Measurements from ENCODE around the gene ADAMTS15.

Gene ADAMTS15

DNA sequence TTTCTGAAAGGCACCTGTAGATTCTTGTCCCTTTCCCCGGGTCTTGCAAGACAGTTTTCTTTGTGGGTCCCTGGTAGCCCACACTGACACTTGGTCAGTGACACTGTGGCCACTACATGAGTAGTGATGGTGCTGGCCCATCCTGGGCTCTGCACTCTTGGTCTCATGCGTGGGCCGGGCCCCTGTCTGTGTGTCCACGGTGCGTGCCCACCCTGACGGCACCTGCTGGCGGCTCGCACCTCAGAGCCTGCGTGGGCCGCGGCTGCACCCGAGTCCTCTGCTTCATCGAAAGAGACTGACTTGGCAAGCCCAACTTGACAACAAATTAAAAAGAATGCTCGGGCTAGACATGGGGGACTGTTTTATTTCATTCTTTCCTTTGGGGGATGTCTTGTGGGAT, 37.5 kb downstream of the ADAMTS15 start:
- no peak for DNase-seq

DNA sequence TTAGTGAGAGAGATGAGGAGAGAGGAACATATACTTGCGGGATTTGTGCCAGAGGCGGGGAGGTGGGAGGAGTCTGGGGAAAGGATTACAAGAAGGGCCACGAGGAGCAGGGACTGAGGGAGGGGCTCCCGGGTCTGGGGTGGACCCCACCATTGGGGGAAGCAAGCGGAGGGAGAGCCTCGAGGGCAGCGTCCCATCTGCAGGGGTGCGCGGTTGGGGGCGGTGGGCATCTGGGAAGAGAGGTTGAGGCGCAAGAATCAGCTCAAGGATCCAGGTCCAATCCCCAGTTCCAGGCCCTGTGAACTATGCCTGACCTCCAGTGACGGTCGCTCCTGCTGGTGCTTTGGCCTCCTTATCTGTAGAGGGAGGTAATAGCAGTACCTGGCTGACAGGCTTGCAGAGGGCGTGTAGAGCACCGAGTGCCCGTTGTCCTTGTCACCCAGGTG, 38.0 kb downstream of the ADAMTS15 start:
- no peak for DNase-seq

DNA sequence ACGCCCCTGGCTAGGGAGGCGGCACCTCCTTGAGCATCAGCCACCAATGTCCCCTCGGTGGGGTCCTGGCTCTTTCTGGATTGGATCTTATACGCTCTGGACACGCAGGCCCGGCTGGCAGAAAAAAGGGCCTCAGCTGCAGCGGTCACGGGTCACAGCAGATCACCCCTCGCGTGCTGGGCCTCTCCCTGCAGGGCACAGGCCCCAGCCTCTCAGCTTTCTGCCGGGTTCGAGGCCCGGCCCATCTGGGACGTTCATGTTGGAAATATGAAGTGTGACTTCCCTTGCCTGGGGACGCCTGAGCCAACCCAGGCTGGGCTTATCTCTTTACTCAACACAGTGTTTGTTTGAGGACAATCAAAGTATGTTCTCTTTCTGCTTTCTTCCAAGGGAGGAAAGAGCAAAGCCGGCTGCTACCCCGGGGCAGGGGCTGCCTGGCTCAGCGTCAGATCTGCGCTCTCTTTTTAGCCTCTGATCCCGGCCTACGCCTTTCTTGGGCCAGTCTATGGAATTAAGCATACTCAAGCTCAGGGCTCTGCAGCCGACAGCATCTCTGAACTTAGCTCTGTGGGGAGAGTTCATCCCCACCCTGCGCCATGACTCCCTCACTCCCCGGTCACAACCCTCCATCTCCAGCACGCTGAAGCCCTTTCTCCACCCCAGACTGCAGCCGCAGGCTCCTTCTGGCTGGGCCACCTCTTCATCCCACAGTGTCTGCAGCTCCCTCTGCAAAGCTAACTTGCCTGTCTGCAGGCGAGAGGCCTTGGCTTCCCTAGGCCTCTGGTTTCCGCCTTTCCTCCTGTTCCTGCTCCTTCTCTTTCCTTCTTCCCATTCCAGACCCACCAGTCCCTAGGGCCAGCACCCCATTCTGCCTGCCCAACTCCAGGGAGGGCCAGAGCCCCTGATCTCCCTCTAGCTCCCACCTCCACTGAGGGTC, 38.8 kb downstream of the ADAMTS15 start:
- DNase-seq, result no peak

DNA sequence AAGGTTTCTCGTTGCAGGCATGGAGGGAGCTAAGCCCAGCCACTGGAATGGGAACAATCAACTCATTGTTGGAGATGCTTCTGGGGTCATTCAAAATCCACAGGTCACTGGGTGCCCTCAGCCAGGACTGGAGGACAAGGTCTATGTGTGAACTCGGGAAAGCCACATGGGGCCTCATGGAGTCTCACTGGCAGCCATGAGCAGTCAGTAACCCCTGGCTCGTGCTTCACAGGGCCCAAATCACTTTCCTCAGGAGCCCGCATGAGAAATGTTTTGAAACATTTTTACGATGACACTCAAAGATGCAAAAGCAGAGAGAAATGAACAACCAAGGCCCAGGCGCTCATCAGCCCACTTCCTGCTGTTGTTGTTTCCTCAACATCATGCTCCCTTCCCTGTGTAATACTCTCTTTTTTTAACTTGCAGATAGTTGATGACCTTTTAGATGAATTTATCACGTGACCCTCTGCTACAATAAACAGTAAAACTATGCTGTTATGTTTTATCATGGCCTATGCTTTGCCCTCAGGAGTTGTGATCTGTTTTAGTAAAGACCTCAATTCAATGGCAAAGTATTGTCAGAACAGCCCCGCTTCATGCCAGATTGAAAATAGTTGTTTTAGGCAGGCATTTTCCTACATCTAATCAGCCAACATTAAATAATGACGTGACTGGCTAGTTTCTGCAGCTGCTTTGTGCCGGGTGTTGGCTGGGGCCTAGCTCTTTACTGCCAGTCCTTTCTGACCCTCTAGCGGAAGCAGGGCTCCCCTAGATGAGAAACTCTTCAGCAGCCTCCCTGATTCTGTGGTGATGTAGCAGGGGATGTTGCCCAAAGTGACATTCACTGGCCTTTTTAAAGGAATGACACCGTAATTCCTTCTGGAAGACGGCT, 39.7 kb downstream of the ADAMTS15 start:
- no peak for DNase-seq

DNA sequence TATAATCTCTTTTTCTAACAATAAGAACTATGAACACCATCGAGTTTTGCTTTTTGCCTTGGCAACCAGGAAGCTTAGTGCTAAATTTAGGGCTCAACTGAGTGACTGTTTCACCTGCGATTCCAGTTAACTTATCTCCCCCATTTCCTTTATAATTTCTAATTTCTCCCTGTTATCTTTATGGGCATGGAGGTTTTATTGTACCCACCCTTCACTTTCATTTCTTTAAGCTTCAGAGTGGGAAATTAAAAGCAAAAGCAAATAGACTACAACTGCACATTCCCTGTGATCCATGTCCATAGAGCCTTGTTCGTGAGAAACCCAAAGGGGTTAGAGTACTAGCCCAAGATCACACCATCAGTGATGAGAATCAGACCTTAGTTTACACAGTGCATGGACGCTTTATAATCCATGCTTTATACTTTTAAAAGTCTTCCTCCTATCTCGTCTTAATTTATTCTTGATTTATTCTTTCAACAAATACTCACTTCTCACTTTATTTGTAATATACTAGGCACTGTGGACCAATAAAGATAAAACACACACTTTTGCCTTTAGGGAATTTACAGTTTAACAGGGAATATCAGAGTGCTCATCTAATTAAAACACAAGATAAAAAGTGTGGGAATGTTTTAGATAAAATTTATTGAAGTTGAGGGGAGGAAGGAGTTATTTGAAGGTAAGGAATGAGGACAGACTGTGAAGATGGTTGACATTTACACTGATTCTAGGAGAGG, 40.6 kb downstream of the ADAMTS15 start:
- DNase-seq, result no peak

DNA sequence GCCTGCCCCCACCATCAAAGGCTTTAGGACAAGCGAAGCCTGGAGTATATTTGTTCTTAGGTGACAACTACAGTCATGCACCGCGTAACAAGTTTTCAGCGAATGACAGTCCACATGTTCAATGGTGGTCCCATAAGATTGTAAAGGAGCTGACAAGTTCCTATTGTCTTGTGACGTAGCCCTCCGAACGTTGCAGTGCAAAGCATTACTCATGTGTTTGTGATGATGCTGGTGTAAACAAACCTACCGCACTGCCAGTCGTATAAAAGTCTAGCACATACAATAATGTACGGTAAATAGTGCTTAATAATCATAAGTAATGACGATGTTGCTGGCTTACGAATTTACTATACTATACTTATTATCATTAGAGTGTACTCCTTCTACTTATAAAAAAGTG, 41.3 kb downstream of the ADAMTS15 start:
- DNase-seq, result no peak

DNA sequence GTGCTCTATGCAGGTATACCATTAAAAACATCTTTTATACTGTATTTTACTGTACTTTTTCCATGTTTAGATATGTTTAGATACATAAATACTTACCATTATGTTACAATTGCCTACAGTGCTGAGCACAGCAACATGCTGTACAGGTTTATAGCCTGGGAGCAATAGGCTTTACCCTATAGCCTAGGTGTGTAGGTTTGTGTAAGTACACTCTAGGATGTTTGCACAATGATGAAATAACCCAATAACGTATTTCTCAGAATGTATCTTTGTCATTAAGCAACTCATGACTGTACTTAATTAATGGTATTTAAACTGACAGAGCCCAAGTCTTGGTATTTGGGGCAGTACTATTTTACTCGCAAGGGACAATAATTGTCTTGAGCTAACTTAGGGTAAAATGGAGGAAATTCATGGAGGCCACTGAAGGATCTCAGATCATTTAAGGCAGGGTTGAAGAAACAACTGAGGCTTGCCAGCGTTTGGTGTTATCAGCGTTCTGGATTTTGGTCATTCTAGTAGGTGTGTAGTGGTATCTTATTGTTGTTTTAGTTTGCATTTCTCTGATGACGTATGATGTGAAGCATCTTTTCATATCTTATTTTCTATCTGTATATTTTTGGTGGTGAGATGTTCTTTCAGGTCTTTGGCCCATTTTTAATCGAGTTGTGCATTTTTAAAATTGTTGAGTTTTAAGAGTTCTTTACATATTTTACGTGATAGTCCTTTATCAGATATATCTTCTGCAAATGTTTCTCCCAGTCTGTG, 42.4 kb downstream of the ADAMTS15 start:
- no peak for DNase-seq

DNA sequence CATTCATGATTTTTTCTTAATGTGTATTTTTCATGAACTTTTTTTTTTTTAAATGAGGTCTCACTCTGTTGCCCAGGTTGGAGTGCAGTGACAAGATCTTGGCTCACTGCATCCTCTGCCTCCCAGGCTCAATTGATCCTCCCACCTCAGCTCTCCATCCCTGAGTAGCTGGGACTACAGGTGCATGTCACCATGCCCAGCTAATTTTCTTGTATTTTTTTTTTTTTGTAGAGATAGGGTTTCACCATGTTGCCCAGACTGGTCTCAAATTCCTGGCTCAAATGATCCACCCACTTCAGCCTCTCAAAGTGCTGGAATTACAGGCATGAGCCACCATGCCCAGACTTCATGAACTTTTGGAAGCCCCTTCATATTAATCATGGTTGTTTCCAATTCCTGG, 49.7 kb downstream of the ADAMTS15 start:
- no peak for DNase-seq

DNA sequence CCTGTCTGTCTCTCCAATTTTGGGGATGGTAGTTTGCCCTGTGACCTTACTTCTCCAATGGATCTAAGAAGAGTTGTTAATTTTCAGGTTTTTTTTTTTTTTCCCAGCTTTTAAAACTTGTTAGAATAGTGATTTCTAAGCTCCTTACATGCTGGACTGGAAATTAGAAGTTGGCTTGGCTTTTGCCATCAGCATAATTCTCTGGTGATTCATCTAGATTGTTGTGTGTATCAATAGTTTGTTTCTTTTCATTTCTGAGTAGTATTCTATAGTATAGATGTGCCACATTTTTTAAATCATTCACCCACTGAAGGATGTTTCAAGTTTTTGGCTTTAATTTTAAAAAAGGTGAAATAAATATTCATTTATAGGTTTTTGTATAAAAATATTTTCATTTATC, 51.4 kb downstream of the ADAMTS15 start:
- DNase-seq, result no peak

DNA sequence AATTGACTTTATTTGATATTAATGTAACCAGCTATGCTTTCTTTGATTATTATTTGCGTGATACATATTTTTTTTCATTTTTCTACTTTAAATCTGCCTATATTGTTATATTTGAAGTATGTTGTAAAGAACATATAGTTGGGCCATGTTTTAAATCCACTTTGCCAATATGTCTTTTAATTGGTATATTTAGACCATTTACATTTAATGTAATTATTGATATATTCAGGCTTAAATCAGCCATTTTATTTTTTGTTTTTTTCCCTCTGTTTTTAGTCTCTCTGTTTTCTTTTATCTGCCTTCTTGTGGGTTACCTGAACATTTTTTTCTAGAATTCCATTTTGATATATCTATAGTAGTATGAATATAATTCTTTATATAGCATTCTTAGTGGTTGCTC, 55.9 kb downstream of the ADAMTS15 start:
- no peak for DNase-seq

DNA sequence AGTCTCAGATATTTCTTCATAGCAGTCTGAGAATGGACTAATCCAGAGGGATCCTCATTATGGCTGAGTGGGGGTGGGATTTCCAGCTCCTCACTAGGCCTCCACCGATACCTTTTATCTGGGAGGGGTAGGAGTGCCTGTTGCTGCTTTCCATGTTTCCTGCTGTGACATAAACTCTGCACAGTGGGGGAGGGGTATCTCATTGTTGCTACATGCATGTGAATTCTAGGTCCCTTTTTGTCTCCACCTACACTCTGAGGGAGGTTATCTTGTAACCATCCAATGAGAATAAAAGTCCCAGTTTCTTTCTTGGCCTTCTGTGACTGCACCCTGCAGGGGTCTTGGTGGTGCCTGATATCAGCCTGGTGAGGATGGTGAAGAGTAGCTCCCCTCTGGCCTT, 60.5 kb downstream of the ADAMTS15 start:
- no peak for DNase-seq

DNA sequence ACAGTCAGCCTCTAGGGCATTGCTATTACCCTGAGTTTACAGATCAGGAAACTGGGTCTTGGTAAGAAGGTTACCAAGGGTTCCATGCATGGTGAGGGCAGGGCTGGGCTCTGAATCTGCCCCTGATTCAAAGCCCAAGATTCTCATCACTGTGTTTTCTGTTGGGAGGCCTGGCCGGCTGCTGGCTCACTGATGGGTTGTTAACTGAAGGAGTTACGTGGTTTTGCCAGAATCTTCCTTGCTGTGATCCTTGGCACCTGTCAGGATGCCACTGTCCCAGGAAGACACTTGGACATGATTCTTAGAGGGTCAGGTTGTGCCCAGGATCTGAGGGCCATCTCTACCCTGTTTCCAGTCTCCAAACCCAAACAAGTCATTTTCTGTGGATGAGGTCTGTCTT, 61.5 kb downstream of the ADAMTS15 start:
- DNase-seq, result no peak

DNA sequence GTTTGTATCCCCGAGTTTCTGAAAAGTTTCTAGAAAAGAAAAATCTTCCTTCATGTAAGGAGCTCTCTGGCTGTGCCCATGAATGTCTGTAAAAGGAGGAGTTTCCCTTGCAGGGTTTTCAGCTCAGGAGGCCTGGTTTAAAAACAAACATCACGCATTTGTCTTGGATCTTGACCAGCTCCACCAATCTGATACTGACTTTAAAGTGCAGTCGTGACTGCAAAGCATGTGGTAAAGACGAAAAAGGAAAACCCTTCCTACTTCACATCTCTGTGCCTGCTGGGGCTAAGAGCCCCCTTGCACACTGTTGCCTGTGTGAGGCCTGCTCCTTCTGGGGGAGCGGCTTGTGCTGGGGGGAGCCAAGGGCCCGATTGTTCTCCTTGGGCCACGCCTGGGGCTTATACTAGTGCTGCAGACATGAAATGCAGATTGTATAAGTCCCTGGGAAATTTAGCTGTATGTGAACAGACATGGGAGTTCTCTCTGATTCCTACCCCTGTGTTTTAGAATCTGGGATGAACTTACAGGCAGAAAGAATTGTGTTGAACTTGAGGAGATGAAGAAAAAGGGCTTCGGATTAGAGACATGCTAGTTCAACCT, 62.1 kb downstream of the ADAMTS15 start:
- no peak for DNase-seq

DNA sequence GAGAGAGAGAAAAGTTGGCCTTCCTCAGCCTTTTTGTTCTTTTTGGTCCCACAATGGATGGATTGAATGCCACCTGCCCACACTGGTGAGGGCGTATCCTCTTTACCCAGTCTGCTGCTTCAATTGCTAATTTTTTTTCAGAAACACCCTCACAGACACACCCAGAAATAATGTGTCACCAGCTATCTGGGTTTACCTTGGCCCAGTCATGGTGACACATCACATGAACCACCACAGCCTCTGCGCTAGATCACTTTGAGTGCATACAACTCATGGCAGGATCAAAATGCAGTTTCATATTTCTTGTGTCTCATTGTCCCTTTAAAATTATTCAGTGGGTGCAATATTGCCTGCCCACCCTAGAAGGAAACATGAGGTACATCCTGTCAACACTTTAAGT, 63.3 kb downstream of the ADAMTS15 start:
- no peak for DNase-seq

DNA sequence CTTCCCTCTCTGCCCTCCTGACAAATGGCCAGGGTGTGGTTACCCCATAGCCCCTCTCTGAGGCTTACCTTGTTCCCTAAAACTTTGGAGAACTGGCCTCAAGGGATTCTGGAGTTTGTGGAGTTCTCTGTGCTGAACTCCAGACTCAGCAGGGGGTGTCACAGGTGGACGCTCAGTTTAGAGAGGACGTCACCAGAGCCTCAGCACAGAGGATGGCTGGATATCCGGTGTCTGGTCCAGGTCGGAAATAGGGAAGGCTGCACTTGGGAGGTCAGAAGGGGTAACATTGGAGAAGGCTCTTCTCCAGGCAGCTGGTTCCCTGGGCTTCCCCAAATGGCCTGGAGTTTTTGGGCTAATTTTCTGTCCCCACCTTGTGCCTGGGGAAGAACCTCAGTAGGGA, 64.2 kb downstream of the ADAMTS15 start:
- no peak for DNase-seq

DNA sequence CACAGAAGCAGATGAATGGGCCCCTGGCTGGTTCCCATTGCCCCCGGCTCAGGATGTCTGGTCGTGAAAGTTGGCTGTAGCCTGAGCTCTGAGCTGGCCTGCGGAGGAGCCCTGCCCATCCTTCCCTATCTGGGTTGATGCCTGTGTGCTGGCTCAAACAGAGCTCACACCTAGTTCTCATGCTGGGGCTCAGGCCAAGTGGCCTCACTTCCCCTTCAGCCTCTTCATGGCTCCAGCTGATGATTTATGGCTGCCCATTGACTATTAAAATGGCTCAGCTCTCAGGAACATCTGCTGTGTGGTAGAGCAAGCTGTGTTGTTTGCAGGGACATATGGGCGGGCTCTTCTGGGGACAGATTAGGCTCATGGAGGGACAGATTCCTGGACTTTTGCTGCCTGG, 64.7 kb downstream of the ADAMTS15 start:
- DNase-seq, result no peak

DNA sequence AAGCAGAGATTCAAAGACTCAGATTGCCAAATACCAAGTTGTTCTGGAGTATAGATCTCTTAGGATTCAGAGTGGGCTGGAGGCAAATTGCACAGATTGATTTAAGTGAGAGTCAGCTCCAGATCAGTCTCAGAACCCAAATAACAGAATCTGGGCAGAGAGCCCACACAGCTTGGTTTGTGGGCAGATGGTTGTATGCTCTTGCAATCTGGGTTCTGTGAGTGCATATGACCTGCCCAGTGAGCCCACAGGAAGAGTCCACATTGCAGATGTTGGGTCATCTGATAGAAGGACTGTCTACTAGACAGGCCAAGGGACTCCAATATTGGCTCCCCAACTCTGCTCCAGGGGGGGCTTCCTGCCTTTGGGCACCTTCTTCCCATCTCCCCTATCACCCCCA, 65.9 kb downstream of the ADAMTS15 start:
- DNase-seq, result no peak

DNA sequence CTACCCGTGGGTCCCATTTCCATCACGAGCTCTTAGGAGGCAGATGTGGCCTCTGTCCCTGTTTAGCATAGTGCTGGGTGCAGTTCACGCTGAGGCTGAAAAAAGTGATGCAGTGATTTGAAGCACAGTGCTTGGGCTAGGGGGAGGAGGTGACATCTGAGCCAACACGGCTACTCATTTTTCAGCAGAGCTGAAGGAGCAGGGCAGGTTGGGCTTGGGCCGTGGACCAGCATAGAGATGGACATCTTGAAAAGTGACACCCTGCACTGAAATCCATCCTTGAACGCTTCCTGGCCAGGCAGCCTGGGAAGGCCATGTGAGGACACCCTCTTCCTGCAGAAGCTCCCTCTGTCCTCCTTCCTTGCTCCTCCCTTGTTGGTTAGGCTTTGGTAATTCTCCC, 66.4 kb downstream of the ADAMTS15 start:
- DNase-seq, result no peak

DNA sequence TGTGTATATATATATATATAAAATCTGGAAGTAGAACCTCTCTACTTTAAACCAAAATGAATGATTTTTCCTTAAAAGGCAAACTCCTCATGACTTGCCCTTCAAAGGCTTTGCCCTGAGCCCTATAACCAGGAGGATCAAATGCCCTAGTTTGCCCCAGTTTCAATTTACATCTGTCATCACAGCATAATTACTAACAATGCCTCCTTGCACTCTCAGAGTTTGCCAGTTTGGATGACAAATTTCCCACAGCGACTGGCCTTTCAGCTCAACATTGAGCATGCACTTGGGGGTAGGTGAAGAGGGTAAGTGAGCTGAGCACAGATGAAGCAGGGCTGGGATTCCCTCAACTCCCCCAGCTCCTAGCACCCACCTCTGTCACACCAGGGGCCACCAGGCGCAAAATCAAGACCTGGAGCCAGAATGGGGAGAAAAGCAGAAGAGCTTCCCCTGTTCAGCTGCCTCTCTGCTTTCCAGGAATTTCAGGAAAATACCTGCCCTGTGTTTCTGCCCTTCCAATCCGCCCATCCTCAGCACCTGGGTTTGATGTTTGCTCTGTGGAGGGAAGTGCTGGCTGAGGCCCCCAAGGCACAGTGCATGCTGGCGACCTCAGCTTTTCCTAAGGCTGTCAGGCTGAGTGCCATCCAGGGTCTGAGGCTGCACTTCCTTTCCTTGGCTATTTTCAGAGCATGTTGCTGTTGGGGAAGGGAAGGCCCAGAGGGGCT, 67.5 kb downstream of the ADAMTS15 start:
- DNase-seq, result no peak

DNA sequence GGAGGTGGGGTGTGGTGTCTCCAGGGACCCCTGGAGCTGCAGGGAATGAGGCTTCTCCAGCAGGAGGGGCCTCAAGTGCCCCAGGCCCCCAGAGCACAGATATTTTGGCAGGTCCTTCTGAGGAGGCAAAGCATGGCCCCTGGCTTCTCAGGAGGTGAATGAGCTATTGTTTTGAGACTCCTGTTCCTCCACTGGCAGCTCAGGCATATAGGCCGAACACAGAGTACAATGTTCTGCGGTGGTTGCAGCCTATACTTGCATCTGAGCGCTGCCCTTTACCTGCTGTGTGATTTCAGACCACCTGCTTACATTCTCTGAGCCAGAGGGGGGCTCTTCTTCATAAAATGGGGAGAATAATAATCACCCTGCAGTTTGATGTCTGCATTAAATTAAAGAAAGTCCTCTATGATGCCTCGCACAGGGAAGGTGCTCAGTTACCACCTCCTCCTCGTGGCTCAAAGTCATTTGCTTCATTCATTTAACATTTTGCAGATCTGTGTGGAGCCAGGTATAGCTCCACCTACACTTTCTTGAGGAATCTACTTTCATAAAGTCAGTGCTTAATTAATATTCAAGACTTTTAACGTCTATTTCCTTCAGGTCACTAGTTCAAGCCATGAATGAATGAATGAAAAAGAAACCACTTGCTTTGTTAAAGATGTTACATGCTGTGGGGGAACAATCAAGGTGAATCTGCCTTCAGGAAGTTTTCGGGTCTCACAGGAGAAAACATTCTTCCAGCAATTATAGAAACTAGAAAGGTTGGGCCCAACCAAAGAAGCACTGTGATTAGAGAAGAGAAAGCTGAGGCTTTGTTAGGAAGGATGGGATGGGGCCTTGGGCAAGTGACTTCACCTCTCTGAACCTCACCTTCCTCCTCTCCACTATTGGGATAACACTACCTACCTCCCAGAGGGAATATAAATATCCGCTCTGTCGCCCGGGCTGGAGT, 68.4 kb downstream of the ADAMTS15 start:
- no peak for DNase-seq
